Smooth muscle cell of the brain vasculature (primary cell): ENCODE results near the gene TXN.
"Not testable (repeated sequence)": the region's sequence is repeated elsewhere in the genome, so short reads cannot be mapped to it uniquely, and the experiment has no call there.

Experiments
- DNase-seq: peaks from one replicate; pipeline ENCODE4 v3.0.0-alpha.2; 2012; ENCODE audit warnings: low read depth, low spot score

The TXN gene

DNA sequence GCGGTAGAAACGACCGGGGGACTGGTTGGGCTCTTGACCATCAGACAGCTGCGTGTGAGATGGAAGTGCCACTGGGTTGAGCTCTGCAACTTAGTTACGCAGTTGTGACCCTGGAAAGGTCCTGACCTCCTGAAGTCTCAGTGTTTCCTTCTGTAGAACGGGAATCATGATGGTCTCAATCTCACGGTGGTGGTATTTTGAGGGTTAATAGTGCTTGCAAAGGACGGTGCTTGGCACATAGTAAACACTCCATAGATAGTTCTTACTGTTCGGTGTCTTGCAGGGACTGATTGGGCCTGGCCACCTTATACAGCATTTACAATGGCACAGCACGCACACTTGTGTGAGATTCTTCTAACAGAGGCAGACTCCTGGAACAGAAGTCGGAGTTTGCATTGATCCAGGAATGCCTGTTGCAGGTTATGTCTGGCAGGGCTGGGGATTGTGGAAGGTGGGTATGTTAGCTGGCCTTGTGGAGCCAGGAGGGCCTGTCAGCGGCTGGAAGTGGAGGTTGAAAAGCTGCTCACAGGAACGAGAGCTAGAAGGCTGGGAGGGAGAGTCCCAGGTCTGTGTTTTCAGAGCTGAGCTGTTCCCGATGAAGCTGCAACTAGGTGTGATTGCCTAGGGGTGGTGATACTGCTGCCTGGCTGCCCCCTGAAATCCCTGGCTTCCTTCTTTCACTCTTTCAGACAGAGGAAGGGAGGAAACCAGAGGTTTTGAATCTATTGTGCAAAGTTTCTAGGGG is 962 bp upstream of the TXN start:
- DNase-seq: no peak

- no peak for DNase-seq
Observed at GRCh38 chr9:110255463-110256379, 586 bp downstream of the TXN start.

GRCh38 chr9:110255034-110255462 is 1.3 kb downstream of the TXN start:
- no peak for DNase-seq

DNA sequence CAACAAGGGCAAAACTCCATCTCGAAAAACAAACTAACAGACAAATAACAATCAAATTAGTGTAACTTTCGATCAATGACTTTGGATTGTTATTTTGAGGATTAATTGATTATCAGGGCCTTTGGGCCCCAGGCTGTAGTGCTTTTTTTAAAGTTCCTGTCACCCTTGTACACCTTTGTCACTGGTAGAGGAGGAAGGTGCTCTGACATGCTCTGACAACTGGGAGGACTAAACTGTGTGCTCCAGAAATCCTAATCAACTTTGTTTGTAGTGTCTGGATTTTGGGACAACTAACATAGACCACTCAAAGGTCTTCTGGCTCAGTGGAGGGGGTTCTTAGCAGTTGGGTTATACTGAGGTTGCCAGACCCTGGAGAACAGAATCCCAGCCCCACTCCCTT is 1.8 kb downstream of the TXN start:
- DNase-seq: no peak

DNA sequence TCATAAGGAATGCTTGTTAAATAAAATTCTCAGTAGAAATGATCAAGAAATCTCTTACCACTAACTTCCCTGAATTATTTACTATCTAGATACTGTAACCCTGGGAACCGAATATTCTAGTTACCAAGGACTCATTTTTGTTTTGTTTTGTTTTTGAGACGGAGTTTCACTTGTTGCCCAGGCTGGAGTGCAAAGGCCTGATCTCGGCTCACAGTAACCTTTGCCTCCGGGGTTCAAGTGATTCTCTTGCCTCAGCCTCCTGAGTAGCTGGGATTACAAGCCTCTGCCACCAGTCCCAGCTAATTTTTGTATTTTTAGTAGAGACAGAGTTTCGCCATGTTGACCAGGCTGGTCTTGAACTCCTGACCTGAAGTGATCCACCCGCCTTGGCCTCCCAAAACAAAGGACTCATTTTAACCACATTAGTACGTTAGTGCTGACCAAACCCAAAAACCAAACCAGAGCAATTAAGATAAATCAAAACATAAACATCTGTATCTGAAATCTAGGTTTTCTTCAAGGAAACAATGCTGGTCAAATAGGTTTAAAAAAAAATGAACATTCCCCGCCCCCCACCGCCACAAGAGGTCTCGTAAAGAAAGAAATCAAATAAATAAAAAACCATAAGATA is 3.7 kb downstream of the TXN start:
- no peak for DNase-seq

- not testable (repeated sequence) for DNase-seq
Observed at GRCh38 chr9:110251770-110252169, 4.5 kb downstream of the TXN start.

DNA sequence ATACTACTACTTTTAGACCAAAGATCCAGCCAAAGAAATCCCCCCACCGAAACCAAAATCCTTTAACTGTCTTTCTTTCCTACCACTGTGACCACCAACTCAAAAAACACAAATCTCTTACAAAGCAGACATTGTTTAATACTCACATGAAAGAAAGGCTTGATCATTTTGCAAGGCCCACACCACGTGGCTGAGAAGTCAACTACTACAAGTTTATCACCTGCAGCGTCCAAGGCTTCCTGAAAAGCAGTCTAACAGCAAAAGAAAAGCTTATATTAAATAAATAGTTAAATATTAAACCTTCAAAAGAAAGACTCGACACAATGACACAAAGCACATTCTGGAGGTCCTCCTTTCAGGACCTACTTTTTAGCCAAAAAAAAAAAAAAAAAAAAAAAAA is 5.1 kb downstream of the TXN start:
- no peak for DNase-seq

GRCh38 chr9:110249603-110250002 is 6.7 kb downstream of the TXN start:
- no peak for DNase-seq

GRCh38 chr9:110248361-110248760 is 7.9 kb downstream of the TXN start:
- no peak for DNase-seq

GRCh38 chr9:110246214-110246613 is 10.1 kb downstream of the TXN start:
- DNase-seq: no peak

GRCh38 chr9:110244616-110245015 is 11.7 kb downstream of the TXN start:
- no peak for DNase-seq

DNA sequence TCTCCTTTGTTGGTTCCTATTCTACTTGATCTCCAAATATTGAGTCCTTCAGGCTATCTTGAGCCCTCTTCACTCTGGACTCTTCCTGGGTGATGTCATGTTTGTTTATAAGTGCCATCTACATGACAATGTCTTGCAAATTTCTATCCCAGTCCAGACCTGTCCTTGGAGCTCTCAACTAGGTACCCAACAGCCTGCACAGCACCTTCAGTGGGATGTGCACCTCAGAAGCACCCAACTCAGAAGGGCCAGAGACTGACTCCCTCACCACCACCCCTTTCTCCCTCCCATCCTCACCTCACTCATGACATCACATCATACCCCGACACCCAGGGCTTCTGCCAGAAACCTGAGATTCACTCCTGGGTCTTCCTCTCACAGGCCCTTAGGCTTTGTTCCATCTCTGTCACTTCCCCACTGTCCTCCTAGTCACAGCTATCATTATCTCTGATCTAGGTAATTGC is 14.4 kb downstream of the TXN start:
- DNase-seq: no peak

GRCh38 chr9:110241260-110241857 is 14.9 kb downstream of the TXN start:
- no peak for DNase-seq

DNA sequence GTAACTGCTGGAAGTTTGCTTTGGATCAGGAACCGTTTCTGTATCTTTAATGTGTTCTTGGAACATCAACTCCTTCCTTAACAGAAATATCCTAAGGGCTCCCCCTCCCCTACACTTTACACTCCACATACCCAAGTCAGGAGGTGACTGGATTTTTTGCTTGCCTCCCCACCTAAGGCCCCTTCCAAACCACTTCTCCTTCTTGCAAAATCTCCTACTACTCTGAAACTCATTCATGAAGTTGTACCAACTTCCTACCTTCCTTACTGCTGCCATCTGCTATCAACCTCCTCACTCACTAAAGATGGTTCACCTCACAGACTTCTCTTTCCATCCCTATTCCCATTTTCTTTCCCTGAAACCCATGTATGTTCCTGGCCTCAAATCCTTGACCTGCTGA is 16.1 kb downstream of the TXN start:
- DNase-seq: no peak

DNA sequence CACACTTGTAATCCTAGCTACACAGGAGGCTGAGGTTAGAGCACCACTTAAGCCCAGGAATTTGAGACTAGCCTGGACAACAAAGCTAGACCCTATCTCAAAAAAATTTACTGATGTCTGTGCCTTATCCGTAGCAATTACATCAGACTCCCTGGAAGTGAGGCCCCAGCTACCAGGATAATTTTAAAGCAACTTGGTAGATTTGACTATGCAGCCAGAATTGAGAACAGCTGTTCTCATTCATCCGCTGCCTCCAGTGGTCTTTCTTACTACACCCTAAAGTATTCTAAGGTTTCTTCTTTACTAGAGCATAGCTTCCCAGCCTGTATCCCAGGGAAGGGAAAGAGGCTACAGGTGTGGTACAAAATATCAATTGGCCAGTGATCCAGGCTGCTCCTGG is 28.0 kb downstream of the TXN start:
- no peak for DNase-seq

GRCh38 chr9:110224583-110224982 is 31.7 kb downstream of the TXN start:
- no peak for DNase-seq

DNA sequence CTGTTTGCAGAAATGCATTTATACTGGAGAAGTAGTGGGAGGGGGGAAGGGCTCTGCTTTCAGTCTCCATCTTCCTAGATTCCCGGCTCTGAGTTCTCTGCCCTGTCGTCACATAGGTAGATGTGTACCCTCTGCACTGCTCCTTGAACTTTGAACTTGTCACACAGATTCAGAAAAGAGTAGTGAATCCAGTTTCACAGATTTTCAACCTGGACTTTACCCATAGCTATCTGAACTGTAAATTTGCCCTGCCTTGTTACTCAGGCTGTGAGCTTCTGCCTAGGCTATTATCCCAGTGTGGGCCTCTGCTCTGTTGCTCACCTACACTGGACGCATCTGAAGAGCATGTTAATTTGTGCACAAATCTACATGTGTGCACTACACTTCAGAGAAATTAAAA is 35.5 kb downstream of the TXN start:
- no peak for DNase-seq

- no peak for DNase-seq
Observed at GRCh38 chr9:110217656-110218099, 38.6 kb downstream of the TXN start.

DNA sequence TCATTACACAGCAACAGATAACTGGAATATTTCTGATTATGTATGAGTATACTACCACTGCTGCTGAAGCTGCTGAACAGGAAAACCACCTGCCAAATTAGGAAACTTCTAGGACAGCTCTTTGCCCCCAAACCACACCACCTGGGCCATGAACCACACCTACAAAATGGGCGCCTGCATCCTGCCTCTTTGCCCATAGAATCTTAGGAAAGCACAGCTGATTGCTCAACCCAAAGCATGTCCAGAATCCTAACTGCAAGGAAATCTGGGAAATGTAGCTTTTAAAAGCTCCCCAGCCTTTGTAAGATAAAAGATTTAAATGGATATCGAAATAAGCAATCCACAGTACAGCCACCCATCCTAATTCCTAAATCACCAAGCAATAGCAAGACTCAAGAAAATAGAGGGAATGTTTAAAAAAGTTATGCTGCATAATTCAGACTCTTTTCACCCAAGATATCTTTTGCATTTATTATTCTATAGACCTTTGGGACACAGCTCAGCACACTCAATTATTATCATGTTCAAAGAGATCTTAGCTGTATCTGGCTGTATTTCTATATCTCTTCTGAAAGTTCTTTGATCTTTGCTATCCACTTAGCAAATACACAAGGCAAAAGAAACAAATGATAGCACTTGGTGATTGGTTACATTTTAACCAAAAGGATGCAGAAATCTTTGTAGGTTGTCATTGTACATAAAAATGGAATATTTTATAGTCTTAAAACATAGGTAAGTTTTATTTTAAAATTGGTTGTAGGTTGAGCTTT is 41.5 kb downstream of the TXN start:
- DNase-seq: no peak

GRCh38 chr9:110214090-110214489 is 42.2 kb downstream of the TXN start:
- no peak for DNase-seq

DNA sequence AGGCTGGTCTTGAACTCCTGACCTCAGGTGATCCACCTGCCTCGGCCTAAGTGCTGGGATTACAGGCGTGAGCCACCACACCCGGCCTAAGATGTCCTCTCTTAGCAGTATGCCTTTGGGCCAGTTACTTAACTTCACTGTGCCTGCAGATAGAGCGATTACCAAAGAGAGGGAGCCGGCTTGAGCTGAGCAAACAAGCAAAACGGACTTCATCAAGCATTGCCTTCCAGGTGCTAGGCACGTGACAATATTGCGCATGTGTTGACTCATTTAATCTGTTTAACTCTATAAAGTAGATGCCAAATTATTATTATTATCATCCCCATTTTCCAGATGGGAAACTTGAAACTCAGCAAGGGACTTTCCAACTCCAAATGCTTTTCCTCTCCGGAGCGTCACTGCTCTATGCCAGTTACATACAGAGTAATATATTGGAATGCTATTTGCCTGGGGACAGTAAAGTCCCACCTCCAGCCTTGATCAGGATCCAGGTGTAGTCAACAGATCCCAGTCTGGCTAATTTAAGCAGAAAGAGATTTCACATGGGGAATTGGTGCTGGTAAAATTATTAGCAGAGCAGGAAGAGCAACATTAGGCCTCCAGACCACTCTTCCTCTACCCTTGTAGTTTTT is 42.8 kb downstream of the TXN start:
- no peak for DNase-seq
